ENCODE results near the gene LINC00237.

DNA sequence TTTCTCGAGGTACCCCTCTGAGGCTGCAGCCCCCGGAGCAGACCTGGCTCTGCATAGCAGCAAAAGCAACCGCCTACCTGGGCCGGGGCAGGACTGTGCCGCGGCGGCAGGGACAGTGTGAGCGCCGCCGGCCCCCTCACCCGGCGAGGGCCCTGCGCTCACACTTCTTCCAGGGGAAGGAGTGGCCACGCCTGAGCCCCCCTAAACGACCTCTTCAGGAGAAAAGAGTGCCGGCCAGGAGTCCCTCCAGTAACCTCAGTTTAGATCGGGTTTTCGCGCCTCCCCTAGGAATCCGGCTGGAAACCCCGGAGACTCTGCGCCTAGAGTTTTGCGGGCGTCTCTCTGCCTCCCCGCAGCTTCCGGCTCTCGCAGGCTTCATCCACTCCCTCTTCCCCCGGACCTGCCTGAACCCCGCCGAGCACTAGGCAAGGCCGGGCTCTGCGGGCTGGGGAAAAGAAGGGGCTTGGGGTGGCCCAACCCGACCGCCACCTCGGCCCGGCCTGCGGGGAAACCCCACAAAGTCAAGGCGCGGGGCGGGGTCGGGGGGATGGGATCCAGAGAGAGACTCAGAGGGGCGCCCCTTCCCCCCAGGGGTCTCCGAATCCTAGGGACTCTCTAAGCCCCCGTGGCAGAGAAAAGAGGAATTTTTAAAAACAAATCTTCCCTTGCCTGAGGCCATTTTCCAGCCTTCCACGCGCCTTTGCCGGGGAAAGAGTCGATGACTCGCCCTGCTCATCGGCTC, 558 bp downstream of the LINC00237 start:
- TF ChIP-seq, protein P1, sequence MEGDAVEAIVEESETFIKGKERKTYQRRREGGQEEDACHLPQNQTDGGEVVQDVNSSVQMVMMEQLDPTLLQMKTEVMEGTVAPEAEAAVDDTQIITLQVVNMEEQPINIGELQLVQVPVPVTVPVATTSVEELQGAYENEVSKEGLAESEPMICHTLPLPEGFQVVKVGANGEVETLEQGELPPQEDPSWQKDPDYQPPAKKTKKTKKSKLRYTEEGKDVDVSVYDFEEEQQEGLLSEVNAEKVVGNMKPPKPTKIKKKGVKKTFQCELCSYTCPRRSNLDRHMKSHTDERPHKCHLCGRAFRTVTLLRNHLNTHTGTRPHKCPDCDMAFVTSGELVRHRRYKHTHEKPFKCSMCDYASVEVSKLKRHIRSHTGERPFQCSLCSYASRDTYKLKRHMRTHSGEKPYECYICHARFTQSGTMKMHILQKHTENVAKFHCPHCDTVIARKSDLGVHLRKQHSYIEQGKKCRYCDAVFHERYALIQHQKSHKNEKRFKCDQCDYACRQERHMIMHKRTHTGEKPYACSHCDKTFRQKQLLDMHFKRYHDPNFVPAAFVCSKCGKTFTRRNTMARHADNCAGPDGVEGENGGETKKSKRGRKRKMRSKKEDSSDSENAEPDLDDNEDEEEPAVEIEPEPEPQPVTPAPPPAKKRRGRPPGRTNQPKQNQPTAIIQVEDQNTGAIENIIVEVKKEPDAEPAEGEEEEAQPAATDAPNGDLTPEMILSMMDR (IDR thresholded peaks at IDR 0.05; ENCODE audit: low read depth, low read length, poor library complexity, severe bottlenecking): no peak
- TF ChIP-seq EZH2phosphoT487 (IDR thresholded peaks at IDR 0.05; ENCODE audit: borderline replicate concordance, low read length): no peak
